Bronchial epithelial cell (primary cell): ENCODE results near the gene KIF17. TPM values are rescaled to one million over a fixed set of nuclear protein-coding genes. Genes with fewer than 3 reads are reported as not detected.
A peak's percentile ranks its signal among the peaks of the same experiment; 100 is the strongest.

Experiments used
- DNase-seq: peaks from one replicate; pipeline ENCODE4 v3.0.0-alpha.2; 2010; ENCODE audit warnings: low read depth
- FAIRE-seq: peaks from 2 replicates; lab custom pipeline; 2011; peaks lifted over from hg19 to GRCh38; lab: Jason Lieb, UNC
- H3K27me3 ChIP-seq: 2 replicates; pipeline ENCODE4 v1.5.1; 2011; ENCODE audit warnings: low read length; ENCODE audit not compliant: control insufficient read depth, insufficient read depth
- H3K36me3 ChIP-seq: 2 replicates; pipeline ENCODE4 v1.5.1; 2011; ENCODE audit warnings: low read length; ENCODE audit not compliant: control insufficient read depth, insufficient read depth
- H3K4me3 ChIP-seq: 2 replicates; pipeline ENCODE4 v1.5.1; 2011; ENCODE audit warnings: mild to moderate bottlenecking, low read depth, low read length, control low read depth
- CTCF ChIP-seq: IDR thresholded peaks from 2 replicates; pipeline ENCODE4 v1.5.1; 2011; ENCODE audit warnings: mild to moderate bottlenecking, moderate library complexity, low read length, control low read depth, inconsistent platforms; ENCODE audit not compliant: insufficient read depth, severe bottlenecking
- total RNA-seq: library from RNA; depleted of rRNA; stranded (reverse); fragments of >200 nt; gene quantifications from 2 replicates; pipeline ENCODE4 v1.2.1, GENCODE V29; 2014

Gene KIF17
- total RNA-seq, 1 donor from 2014 or later: 3.2 TPM

- H3K27me3 ChIP-seq: no peaks in the 10 kb centered on the region
- no peak for TF ChIP-seq CTCF
- FAIRE-seq (no peak), DNase-seq (no peak)
- no peaks in the 10 kb centered on the region for H3K36me3 ChIP-seq
- H3K4me3 ChIP-seq: no peak overlapping the region
Observed at GRCh38 chr1:20695515-20695914, 22.3 kb downstream of the KIF17 start.

GRCh38 chr1:20693623-20694022, 24.2 kb downstream of the KIF17 start:
- Histone ChIP-seq H3K36me3 (no peaks in the 10 kb centered on the region), H3K27me3 (no peaks in the 10 kb centered on the region), H3K4me3 (no peak overlapping the region)
- no peak for TF ChIP-seq CTCF
- FAIRE-seq (no peak), DNase-seq (no peak)

GRCh38 chr1:20691872-20692271, 25.9 kb downstream of the KIF17 start:
- DNase-seq: no peak

GRCh38 chr1:20689645-20690056, 28.2 kb downstream of the KIF17 start:
- no peak for FAIRE-seq
- TF ChIP-seq CTCF: no peak
- Histone ChIP-seq H3K36me3 (no peaks in the 10 kb centered on the region), H3K27me3 (no peaks in the 10 kb centered on the region), H3K4me3 (no peak overlapping the region)
- DNase-seq: no peak

More at GRCh38 chr1:20691872-20692271, 25.9 kb downstream of the KIF17 start:
- no peak for FAIRE-seq
- no peak for TF ChIP-seq CTCF
- Histone ChIP-seq H3K27me3 (no peaks in the 10 kb centered on the region), H3K4me3 (no peak overlapping the region), H3K36me3 (no peaks in the 10 kb centered on the region)

GRCh38 chr1:20686883-20687725, 30.7 kb downstream of the KIF17 start:
- no peak overlapping the region for H3K4me3 ChIP-seq
- FAIRE-seq (peak; percentile 43), DNase-seq (no peak)
- H3K27me3 ChIP-seq: no peaks in the 10 kb centered on the region
- TF ChIP-seq CTCF: no peak
- no peaks in the 10 kb centered on the region for H3K36me3 ChIP-seq

GRCh38 chr1:20685741-20686140, 32.1 kb downstream of the KIF17 start:
- H3K27me3 ChIP-seq: no peaks in the 10 kb centered on the region
- TF ChIP-seq CTCF: no peak
- DNase-seq (no peak), FAIRE-seq (no peak)
- no peak overlapping the region for H3K4me3 ChIP-seq
- no peaks in the 10 kb centered on the region for H3K36me3 ChIP-seq
